Parathyroid adenoma (tissue), 2 donors: ENCODE measurements around the gene CDKL4.
"Not testable (repeated sequence)": the region's sequence is repeated elsewhere in the genome, so short reads cannot be mapped to it uniquely, and the experiment has no call there.

Experiments
- H2AFZ ChIP-seq: fragments of 300-600 bp; sonication (generic); one replicate; pipeline ENCODE4 v1.7.0; 2017; ENCODE audit warnings: antibody characterized with exemption, mild to moderate bottlenecking
- H3K27ac ChIP-seq: fragments of 300-600 bp; sonication (generic); one replicate; pipeline ENCODE4 v1.7.0; 2017
- H3K27me3 ChIP-seq: fragments of 300-600 bp; sonication (generic); one replicate; pipeline ENCODE4 v1.7.0; 2017; ENCODE audit warnings: low read length; ENCODE audit not compliant: control insufficient read depth, insufficient read depth
- H3K36me3 ChIP-seq: fragments of 300-600 bp; sonication (generic); one replicate; pipeline ENCODE4 v1.7.0; 2017; ENCODE audit warnings: low read length; ENCODE audit not compliant: control insufficient read depth, insufficient read depth
- H3K4me1 ChIP-seq: fragments of 300-600 bp; sonication (generic); one replicate; pipeline ENCODE4 v1.7.0; 2017; ENCODE audit warnings: control low read depth
- H3K4me2 ChIP-seq: fragments of 300-600 bp; sonication (generic); one replicate; pipeline ENCODE4 v1.7.0; 2017; ENCODE audit warnings: low read length
- H3K4me3 ChIP-seq: fragments of 300-600 bp; sonication (generic); one replicate; pipeline ENCODE4 v1.7.0; 2017; ENCODE audit warnings: low read depth, low read length
- H3K79me2 ChIP-seq: fragments of 300-600 bp; sonication (generic); one replicate; pipeline ENCODE4 v1.7.0; 2017; ENCODE audit warnings: control low read depth
- H3K9ac ChIP-seq: fragments of 300-600 bp; sonication (generic); one replicate; pipeline ENCODE4 v1.7.0; 2017; ENCODE audit warnings: mild to moderate bottlenecking
- H3K9me3 ChIP-seq: fragments of 300-600 bp; sonication (generic); one replicate; pipeline ENCODE4 v1.7.0; 2017; ENCODE audit warnings: low read length; ENCODE audit not compliant: control insufficient read depth
- TF ChIP-seq, protein P1 (sequence below): fragments of 300-600 bp; sonication (generic); IDR thresholded peaks from one replicate; pipeline ENCODE4 v1.7.0; 2017; ENCODE audit warnings: antibody characterized with exemption, mild to moderate bottlenecking
- donor health status: primary hyperparathyroidism.

Gene CDKL4

GRCh38 chr2:39246382-39246980, 2.7 kb upstream of the CDKL4 start:
- Histone ChIP-seq H3K79me2 (no peaks in the 10 kb centered on the region), H3K27me3 (no peaks in the 10 kb centered on the region), H2AFZ (no peak overlapping the region), H3K9ac (no peak overlapping the region), H3K27ac (no peak overlapping the region), H3K4me1 (no peaks in the 10 kb centered on the region), H3K4me2 (no peak overlapping the region), H3K4me3 (no peak overlapping the region), H3K36me3 (no peaks in the 10 kb centered on the region), H3K9me3 (no peaks in the 10 kb centered on the region)
- TF ChIP-seq, protein P1, sequence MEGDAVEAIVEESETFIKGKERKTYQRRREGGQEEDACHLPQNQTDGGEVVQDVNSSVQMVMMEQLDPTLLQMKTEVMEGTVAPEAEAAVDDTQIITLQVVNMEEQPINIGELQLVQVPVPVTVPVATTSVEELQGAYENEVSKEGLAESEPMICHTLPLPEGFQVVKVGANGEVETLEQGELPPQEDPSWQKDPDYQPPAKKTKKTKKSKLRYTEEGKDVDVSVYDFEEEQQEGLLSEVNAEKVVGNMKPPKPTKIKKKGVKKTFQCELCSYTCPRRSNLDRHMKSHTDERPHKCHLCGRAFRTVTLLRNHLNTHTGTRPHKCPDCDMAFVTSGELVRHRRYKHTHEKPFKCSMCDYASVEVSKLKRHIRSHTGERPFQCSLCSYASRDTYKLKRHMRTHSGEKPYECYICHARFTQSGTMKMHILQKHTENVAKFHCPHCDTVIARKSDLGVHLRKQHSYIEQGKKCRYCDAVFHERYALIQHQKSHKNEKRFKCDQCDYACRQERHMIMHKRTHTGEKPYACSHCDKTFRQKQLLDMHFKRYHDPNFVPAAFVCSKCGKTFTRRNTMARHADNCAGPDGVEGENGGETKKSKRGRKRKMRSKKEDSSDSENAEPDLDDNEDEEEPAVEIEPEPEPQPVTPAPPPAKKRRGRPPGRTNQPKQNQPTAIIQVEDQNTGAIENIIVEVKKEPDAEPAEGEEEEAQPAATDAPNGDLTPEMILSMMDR = no peak

DNA sequence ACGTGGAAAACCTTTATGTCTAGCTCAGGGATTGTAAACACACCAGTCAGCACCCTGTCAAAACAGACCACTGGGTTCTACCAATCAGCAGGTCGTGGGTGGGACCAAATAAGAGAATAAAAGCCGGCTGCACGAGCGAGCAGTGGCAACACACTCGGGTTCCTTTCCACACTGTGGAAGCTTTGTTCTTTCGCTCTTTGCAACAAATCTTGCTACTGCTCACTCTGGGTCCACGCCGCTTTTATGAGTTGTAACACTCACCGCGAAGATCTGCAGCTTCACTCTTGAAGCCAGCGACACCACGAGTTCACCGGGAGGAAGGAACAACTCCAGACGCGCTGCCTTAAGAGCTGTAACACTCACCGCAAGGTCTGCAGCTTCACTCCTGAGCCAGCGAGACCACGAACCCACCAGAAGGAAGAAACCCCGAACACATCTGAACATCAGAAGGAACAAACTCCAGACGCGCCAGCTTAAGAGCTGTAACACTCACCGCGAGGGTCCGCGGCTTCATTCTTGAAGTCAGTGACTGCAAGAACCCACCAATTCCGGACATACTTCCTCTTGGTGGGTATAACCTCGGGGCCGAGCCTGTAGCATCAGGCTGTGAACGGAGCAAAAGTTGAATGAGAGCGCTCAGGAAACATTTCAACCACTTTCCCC, 1.3 kb upstream of the CDKL4 start:
- H3K4me3 ChIP-seq, H3K4me2 ChIP-seq, H3K79me2 ChIP-seq, H3K36me3 ChIP-seq, H3K27ac ChIP-seq, H3K9ac ChIP-seq, H3K4me1 ChIP-seq, H2AFZ ChIP-seq, H3K9me3 ChIP-seq, H3K27me3 ChIP-seq: not testable (repeated sequence)

- not testable (repeated sequence) for H3K79me2 ChIP-seq, H3K9ac ChIP-seq, H3K4me1 ChIP-seq, H2AFZ ChIP-seq, H3K9me3 ChIP-seq, H3K27ac ChIP-seq, H3K36me3 ChIP-seq, H3K4me2 ChIP-seq, H3K4me3 ChIP-seq, H3K27me3 ChIP-seq
These were observed 582 bp upstream of the CDKL4 start for GRCh38 chr2:39244241-39244862.

GRCh38 chr2:39241588-39241987, 2.2 kb downstream of the CDKL4 start:
- TF ChIP-seq, protein P1 = no peak
- Histone ChIP-seq H2AFZ (no peak overlapping the region), H3K27ac (no peak overlapping the region), H3K36me3 (no peaks in the 10 kb centered on the region), H3K4me2 (no peak overlapping the region), H3K4me3 (no peak overlapping the region), H3K79me2 (no peaks in the 10 kb centered on the region), H3K27me3 (no peaks in the 10 kb centered on the region), H3K4me1 (no peaks in the 10 kb centered on the region), H3K9me3 (no peaks in the 10 kb centered on the region), H3K9ac (no peak overlapping the region)

- H3K9ac ChIP-seq = no peak overlapping the region
- H3K9me3 ChIP-seq = no peaks in the 10 kb centered on the region
- no peaks in the 10 kb centered on the region for H3K79me2 ChIP-seq
- no peaks in the 10 kb centered on the region for H3K27me3 ChIP-seq
- no peaks in the 10 kb centered on the region for H3K4me1 ChIP-seq
- H3K27ac ChIP-seq = no peak overlapping the region
- H3K36me3 ChIP-seq = no peaks in the 10 kb centered on the region
- no peak overlapping the region for H3K4me3 ChIP-seq
- H2AFZ ChIP-seq = no peak overlapping the region
- no peak overlapping the region for H3K4me2 ChIP-seq
- TF ChIP-seq, protein P1 = no peak
These were observed 3.0 kb downstream of the CDKL4 start for GRCh38 chr2:39240758-39241157.
